SU-DHL-6 (cell line): ENCODE data around the gene EPHA6.

ENCODE experiments used
- EZH2phosphoT487 ChIP-seq: fragments of 200-600 bp; sonication (generic), shearing (Covaris generic); conservative IDR thresholded peaks from 2 replicates; pipeline ENCODE4 v1.6.1; 2018; ENCODE audit warnings: mild to moderate bottlenecking, antibody characterized with exemption, low read length, moderate library complexity, mixed read lengths
- TF ChIP-seq, protein P1 (sequence below): fragments of 200-600 bp; sonication (generic); IDR thresholded peaks from one replicate; pipeline ENCODE4 v1.5.1; 2017; ENCODE audit warnings: antibody characterized with exemption, mild to moderate bottlenecking, low read length, moderate library complexity; ENCODE audit not compliant: insufficient read depth, poor library complexity, severe bottlenecking

DNA sequence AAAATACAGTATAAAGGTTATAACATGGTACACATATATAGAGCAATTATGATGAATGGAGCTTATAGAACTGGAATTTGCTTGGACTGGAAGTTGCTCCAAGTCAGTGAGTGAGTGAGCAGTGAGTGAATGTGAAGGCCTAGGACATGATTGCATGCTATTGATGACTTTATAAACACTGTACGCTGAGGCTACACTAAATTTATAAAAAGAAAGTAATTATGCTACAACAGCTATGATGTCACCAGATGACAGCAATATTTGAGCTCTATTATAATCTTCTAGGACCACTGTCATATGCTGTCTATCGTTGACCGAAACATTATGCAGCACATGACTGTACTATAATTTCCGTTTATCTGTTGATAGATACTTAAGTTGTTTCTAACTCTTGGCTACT lies 463.3 kb downstream of the EPHA6 start:
- TF ChIP-seq, protein P1, sequence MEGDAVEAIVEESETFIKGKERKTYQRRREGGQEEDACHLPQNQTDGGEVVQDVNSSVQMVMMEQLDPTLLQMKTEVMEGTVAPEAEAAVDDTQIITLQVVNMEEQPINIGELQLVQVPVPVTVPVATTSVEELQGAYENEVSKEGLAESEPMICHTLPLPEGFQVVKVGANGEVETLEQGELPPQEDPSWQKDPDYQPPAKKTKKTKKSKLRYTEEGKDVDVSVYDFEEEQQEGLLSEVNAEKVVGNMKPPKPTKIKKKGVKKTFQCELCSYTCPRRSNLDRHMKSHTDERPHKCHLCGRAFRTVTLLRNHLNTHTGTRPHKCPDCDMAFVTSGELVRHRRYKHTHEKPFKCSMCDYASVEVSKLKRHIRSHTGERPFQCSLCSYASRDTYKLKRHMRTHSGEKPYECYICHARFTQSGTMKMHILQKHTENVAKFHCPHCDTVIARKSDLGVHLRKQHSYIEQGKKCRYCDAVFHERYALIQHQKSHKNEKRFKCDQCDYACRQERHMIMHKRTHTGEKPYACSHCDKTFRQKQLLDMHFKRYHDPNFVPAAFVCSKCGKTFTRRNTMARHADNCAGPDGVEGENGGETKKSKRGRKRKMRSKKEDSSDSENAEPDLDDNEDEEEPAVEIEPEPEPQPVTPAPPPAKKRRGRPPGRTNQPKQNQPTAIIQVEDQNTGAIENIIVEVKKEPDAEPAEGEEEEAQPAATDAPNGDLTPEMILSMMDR = no peak
- no peak for TF ChIP-seq EZH2phosphoT487
